IMR-90 (cell line): ENCODE measurements around the gene ECT2. TPM values are rescaled to one million over a fixed set of nuclear protein-coding genes. Genes with fewer than 3 reads are reported as not detected.
A peak's percentile ranks its signal among the peaks of the same experiment; 100 is the strongest.

Experiments used
- ATAC-seq: fragments of 200-7000 bp; cut with Tn5 transposase; 2 replicates; pipeline ENCODE4 v1.9.1; 2020; ENCODE audit warnings: low read depth, mild to moderate bottlenecking, moderate library complexity
- BruUV-seq: library from RNA; stranded (reverse); fragments of 400-500 nt; replicated peaks from 2 replicates; lab custom pipeline; 2021; lab: Mats Ljungman, UMichigan
- CTCF ChIA-PET: fragments of 300-600 bp; formaldehyde crosslinking; extraction: SDS; loops from one replicate; lab custom pipeline; 2021; ENCODE audit warnings: antibody characterized with exemption; lab: Yijun Ruan, JAX
- POLR2A ChIA-PET: fragments of 300-600 bp; sonication (Branson Sonifier 250); formaldehyde crosslinking; loops from one replicate; lab custom pipeline; 2022; ENCODE audit warnings: antibody characterized with exemption; ENCODE audit not compliant: unreplicated experiment; lab: Charles Lee
- DNase-seq: peaks from one replicate; pipeline ENCODE4 v3.0.0; 2013
- H2AFZ ChIP-seq: replicated peaks from 2 replicates; pipeline ENCODE3; 2013; ENCODE audit warnings: low read length, mild to moderate bottlenecking; ENCODE audit not compliant: poor library complexity
- H2AK5ac ChIP-seq: 2 replicates; pipeline ENCODE4 v1.6.1; 2013; ENCODE audit warnings: low read depth, low read length, inconsistent platforms
- H2AK9ac ChIP-seq: replicated peaks from 2 replicates; pipeline ENCODE3; 2013; ENCODE audit warnings: mild to moderate bottlenecking, low read depth, low read length, moderate library complexity; ENCODE audit not compliant: poor library complexity
- H2BK120ac ChIP-seq: 2 replicates; pipeline ENCODE4 v1.6.1; 2013; ENCODE audit warnings: low read depth, low read length, inconsistent platforms
- H2BK15ac ChIP-seq: 3 replicates; pipeline ENCODE4 v1.6.1; 2013; ENCODE audit warnings: low read depth, low read length, inconsistent platforms
- H2BK20ac ChIP-seq: 2 replicates; pipeline ENCODE4 v1.6.1; 2013; ENCODE audit warnings: low read depth, mild to moderate bottlenecking, inconsistent platforms, low read length, moderate library complexity
- H2BK5ac ChIP-seq: 2 replicates; pipeline ENCODE4 v1.6.1; 2013; ENCODE audit warnings: mild to moderate bottlenecking, low read depth, low read length, inconsistent platforms; ENCODE audit not compliant: poor library complexity, severe bottlenecking
- H3K14ac ChIP-seq: replicated peaks from 2 replicates; pipeline ENCODE4 v1.6.1; 2013; ENCODE audit warnings: low read depth, low read length, inconsistent platforms
- H3K18ac ChIP-seq: 2 replicates; pipeline ENCODE4 v1.6.1; 2013; ENCODE audit warnings: low read depth, low read length, control low read depth
- H3K23ac ChIP-seq: 2 replicates; pipeline ENCODE4 v1.6.1; 2013; ENCODE audit warnings: low read depth, low read length, inconsistent platforms
- H3K27ac ChIP-seq: 2 replicates; pipeline ENCODE4 v1.5.1; 2013; ENCODE audit warnings: mild to moderate bottlenecking, control low read depth, low read length; ENCODE audit not compliant: insufficient read depth
- H3K27me3 ChIP-seq: 2 replicates; pipeline ENCODE4 v1.6.1; 2013; ENCODE audit warnings: low read length; ENCODE audit not compliant: control insufficient read depth, insufficient read depth
- H3K36me3 ChIP-seq: 2 replicates; pipeline ENCODE4 v1.6.1; 2013; ENCODE audit warnings: low read length, mixed read lengths; ENCODE audit not compliant: control insufficient read depth, insufficient read depth
- H3K4ac ChIP-seq: 2 replicates; pipeline ENCODE4 v1.6.1; 2013; ENCODE audit warnings: low read depth, low read length, inconsistent platforms
- H3K4me1 ChIP-seq: 2 replicates; pipeline ENCODE4 v1.6.1; 2013; ENCODE audit warnings: low read length, mixed read lengths; ENCODE audit not compliant: control insufficient read depth, insufficient read depth
- H3K4me2 ChIP-seq: 2 replicates; pipeline ENCODE4 v1.6.1; 2013; ENCODE audit warnings: low read depth, mild to moderate bottlenecking, control low read depth, low read length, moderate library complexity
- H3K4me3 ChIP-seq: 2 replicates; pipeline ENCODE4 v1.5.1; 2013; ENCODE audit warnings: low read depth, mild to moderate bottlenecking, control low read depth, low read length, moderate library complexity; ENCODE audit not compliant: insufficient read depth
- H3K56ac ChIP-seq: 2 replicates; pipeline ENCODE4 v1.6.1; 2013; ENCODE audit warnings: low read length, inconsistent platforms; ENCODE audit not compliant: insufficient read depth; ENCODE audit errors: extremely low read depth
- H3K79me1 ChIP-seq, 2 experiments: 2 replicates each; pipeline ENCODE4 v1.6.1; 2013; ENCODE audit warnings: low read length in 2 of 2, inconsistent platforms in 1 of 2, low read depth in 1 of 2
- H3K9ac ChIP-seq: 2 replicates; pipeline ENCODE4 v1.6.1; 2013; ENCODE audit warnings: low read depth, low read length, control low read depth
- H3K9me1 ChIP-seq: 2 replicates; pipeline ENCODE4 v1.6.1; 2013; ENCODE audit warnings: low read length, inconsistent platforms; ENCODE audit not compliant: insufficient read depth
- H3K9me3 ChIP-seq: 2 replicates; pipeline ENCODE4 v1.6.1; 2013; ENCODE audit warnings: low read length; ENCODE audit not compliant: control insufficient read depth, insufficient read depth
- H4K20me1 ChIP-seq: 2 replicates; pipeline ENCODE4 v1.6.1; 2013; ENCODE audit warnings: low read length, inconsistent platforms; ENCODE audit not compliant: insufficient read depth
- H4K5ac ChIP-seq: 2 replicates; pipeline ENCODE4 v1.6.1; 2013; ENCODE audit warnings: mild to moderate bottlenecking, low read depth, low read length, control low read depth
- H4K8ac ChIP-seq, 2 experiments: 2 replicates each; pipeline ENCODE4 v1.6.1; 2013; ENCODE audit warnings: low read depth in 2 of 2, low read length in 2 of 2, control low read depth in 1 of 2, inconsistent platforms in 1 of 2
- H4K91ac ChIP-seq: 2 replicates; pipeline ENCODE4 v1.6.1; 2013; ENCODE audit warnings: low read depth, low read length, inconsistent platforms; ENCODE audit not compliant: insufficient read depth
- CEBPB ChIP-seq: IDR thresholded peaks from 2 replicates; pipeline ENCODE4 v1.6.1; 2012; ENCODE audit warnings: low read depth, low read length, improper control_type of control experiment
- MAFK ChIP-seq: IDR thresholded peaks from 2 replicates; pipeline ENCODE4 v1.6.1; 2012; ENCODE audit warnings: low read depth, low read length, improper control_type of control experiment
- SMC3 ChIP-seq: fragments of 150-350 bp; IDR thresholded peaks from 2 replicates; pipeline ENCODE4 v1.6.1; 2016; ENCODE audit warnings: low read depth, mild to moderate bottlenecking, antibody characterized with exemption, low read length, moderate library complexity
- WGBS, 2 experiments: methylation state at CpG; one replicate each; pipeline versions ENCODE4 v1.1.5 to v1.1.7; 2013; ENCODE audit warnings: missing lambda C conversion rate in 2 of 2; ENCODE audit not compliant: insufficient read length in 1 of 2; ENCODE audit errors: extremely low coverage in 2 of 2; 5-methylcytosine and 5-hydroxymethylcytosine counted together
- dilution Hi-C: fragments of 300-500 bp; cut with HindIII; formaldehyde crosslinking; loops from one replicate; pipeline ENCODE4 v1.14.3; 2018; ENCODE audit warnings: low sequenced_read_pairs; ENCODE audit not compliant: unreplicated experiment
- in situ Hi-C: fragments of 300-500 bp; cut with MboI; formaldehyde crosslinking; loops from 3 replicates; pipeline ENCODE4 v1.14.3; 2019; ENCODE audit warnings: low sequenced_read_pairs, inconsistent platforms, mixed read lengths
- intact Hi-C: fragments of 100-400 bp; cut with micrococcal nuclease; formaldehyde crosslinking; loops from 2 replicates; pipeline ENCODE4 v1.10.0; 2022
- polyA plus RNA-seq, 3 experiments: library from polyadenylated mRNA; depleted of rRNA; stranded (reverse); fragments of >200 nt; gene quantifications; 2 replicates each; pipeline ENCODE4 v1.2.3, GENCODE V29; 2012; ENCODE audit warnings: low replicate concordance in 1 of 3
- total RNA-seq: library from RNA; depleted of rRNA; stranded (reverse); fragments of >200 nt; gene quantifications from 2 replicates; pipeline ENCODE4 v1.2.3, GENCODE V29; 2012

The ECT2 gene
- total and polyA plus RNA-seq, 2 of the 4 experiments (the other 2 are of a cell fraction): 18.1 to 37.8 TPM

GRCh38 chr3:172856795-172857742 is 106.5 kb downstream of the ECT2 start:
- H2BK15ac ChIP-seq: no peak overlapping the region
- H4K8ac ChIP-seq: no peak overlapping the region
- no peak overlapping the region for H2BK5ac ChIP-seq
- dilution Hi-C loops: no loop called here
- no peak overlapping the region for H3K4me3 ChIP-seq
- in situ Hi-C loops: no loop called here
- no peak overlapping the region for H4K5ac ChIP-seq
- H3K4me2 ChIP-seq: no peak overlapping the region
- H3K4me1 ChIP-seq: no peaks in the 10 kb centered on the region
- no peak overlapping the region for H2AFZ ChIP-seq
- TF ChIP-seq SMC3 (no peak), MAFK (0 out of 2 replicates have a peak, but pooled peaks have one; percentile 4), CEBPB (no peak)
- H3K27ac ChIP-seq: no peak overlapping the region
- no peaks in the 10 kb centered on the region for H3K79me1 ChIP-seq
- H3K9ac ChIP-seq: no peak overlapping the region
- no peaks in the 10 kb centered on the region for H3K9me3 ChIP-seq
- ATAC-seq (no peak), DNase-seq (no peak)
- no peak overlapping the region for H3K56ac ChIP-seq
- no peak overlapping the region for H2BK120ac ChIP-seq
- H2AK9ac ChIP-seq: no peak overlapping the region
- BruUV-seq: no TSS peak
- CTCF ChIA-PET: interaction anchor here (0.9 kb wide), 1 partner anchor 12 kb away, joined by 3 read pairs; no protein-coding TSS in a partner anchor
- peaks cover 3% of the 10 kb centered on the region; the same call in 1 of the 2 replicates for H3K27me3 ChIP-seq
- no peaks in the 10 kb centered on the region for H3K9me1 ChIP-seq
- no CpG with 5 or more reads among the region's 4 CpGs for WGBS, 2 experiments
- no peak overlapping the region for H3K23ac ChIP-seq
- no peak overlapping the region for H3K4ac ChIP-seq
- H4K91ac ChIP-seq: no peak overlapping the region
- no peaks in the 10 kb centered on the region for H3K36me3 ChIP-seq
- H2BK20ac ChIP-seq: no peak overlapping the region
- no peak overlapping the region for H3K18ac ChIP-seq
- no peak overlapping the region for H3K14ac ChIP-seq
- no peaks in the 10 kb centered on the region for H4K20me1 ChIP-seq
- POLR2A ChIA-PET: no interaction called here
- intact Hi-C loops: no loop called here
- H2AK5ac ChIP-seq: no peak overlapping the region
